ENCODE data around the gene PAFAH1B1. TPM values are rescaled to one million over a fixed set of nuclear protein-coding genes. Genes with fewer than 3 reads are reported as not detected.
"Not testable (repeated sequence)": the region's sequence is repeated elsewhere in the genome, so short reads cannot be mapped to it uniquely, and the experiment has no call there.

Gene PAFAH1B1
- 127 and 128 TPM in 2 replicates for total RNA-seq (2014; rRNA removed; shearing (Covaris generic))

- DNase-seq (ENCODE audit: low read depth), result peak; percentile 99
These were observed at the start of gene PAFAH1B1 for GRCh38 chr17:2592971-2593820. Gene PAFAH1B1 (plus strand): TSS chr17:2593654. CDS start chr17:2638289, 44,635 bp downstream.

- no peak for DNase-seq (ENCODE audit: low read depth)
These were observed 48.1 kb upstream of the PAFAH1B1 start for GRCh38 chr17:2545393-2545792.

- DNase-seq (ENCODE audit: low read depth), result peak; percentile 26
These were observed 46.3 kb upstream of the PAFAH1B1 start for GRCh38 chr17:2547176-2547575.

GRCh38 chr17:2548026-2548425, 45.4 kb upstream of the PAFAH1B1 start:
- not testable (repeated sequence) for DNase-seq (ENCODE audit: low read depth)

GRCh38 chr17:2549392-2550211, 43.9 kb upstream of the PAFAH1B1 start:
- DNase-seq (ENCODE audit: low read depth), result no peak

GRCh38 chr17:2551493-2551892, 42.0 kb upstream of the PAFAH1B1 start:
- no peak for DNase-seq (ENCODE audit: low read depth)

GRCh38 chr17:2551928-2552327, 41.5 kb upstream of the PAFAH1B1 start:
- no peak for DNase-seq (ENCODE audit: low read depth)

GRCh38 chr17:2560658-2561057, 32.8 kb upstream of the PAFAH1B1 start:
- no peak for DNase-seq (ENCODE audit: low read depth)

- DNase-seq (ENCODE audit: low read depth), result no peak
These were observed 31.1 kb upstream of the PAFAH1B1 start for GRCh38 chr17:2562162-2562858.

- DNase-seq (ENCODE audit: low read depth), result no peak
These were observed 30.4 kb upstream of the PAFAH1B1 start for GRCh38 chr17:2563061-2563460.

- no peak for DNase-seq (ENCODE audit: low read depth)
These were observed 29.9 kb upstream of the PAFAH1B1 start for GRCh38 chr17:2563543-2563942.

- no peak for DNase-seq (ENCODE audit: low read depth)
These were observed 28.6 kb upstream of the PAFAH1B1 start for GRCh38 chr17:2564877-2565276.

GRCh38 chr17:2566056-2566455, 27.4 kb upstream of the PAFAH1B1 start:
- DNase-seq (ENCODE audit: low read depth), result no peak

GRCh38 chr17:2571523-2572303, 21.7 kb upstream of the PAFAH1B1 start:
- DNase-seq (ENCODE audit: low read depth), result no peak

GRCh38 chr17:2572304-2572609, 21.2 kb upstream of the PAFAH1B1 start:
- not testable (repeated sequence) for DNase-seq (ENCODE audit: low read depth)

- DNase-seq (ENCODE audit: low read depth), result no peak
These were observed 13.3 kb upstream of the PAFAH1B1 start for GRCh38 chr17:2580151-2580550.

GRCh38 chr17:2580661-2581060, 12.8 kb upstream of the PAFAH1B1 start:
- DNase-seq (ENCODE audit: low read depth), result no peak

GRCh38 chr17:2582493-2582892, 11.0 kb upstream of the PAFAH1B1 start:
- DNase-seq (ENCODE audit: low read depth), result no peak

- DNase-seq (ENCODE audit: low read depth), result no peak
These were observed 2.3 kb upstream of the PAFAH1B1 start for GRCh38 chr17:2591040-2591640.

GRCh38 chr17:2593821-2594721, 617 bp downstream of the PAFAH1B1 start:
- peak; percentile 85 for DNase-seq (ENCODE audit: low read depth)
